Osteoblast (primary cell): ENCODE results near the gene ADAM12. TPM values are rescaled to one million over a fixed set of nuclear protein-coding genes. Genes with fewer than 3 reads are reported as not detected.

Experiments
- DNase-seq: peaks from one replicate; pipeline ENCODE4 v3.0.0; 2011; ENCODE audit warnings: low spot score, mixed read lengths; ENCODE audit not compliant: insufficient read length; ENCODE audit errors: missing footprints
- H2AFZ ChIP-seq: 2 replicates; pipeline ENCODE4 v1.6.0; 2011; ENCODE audit warnings: mild to moderate bottlenecking, low read length
- H3K27ac ChIP-seq: 2 replicates; pipeline ENCODE4 v1.5.1; 2011; ENCODE audit warnings: mild to moderate bottlenecking, low read depth, low read length, moderate library complexity
- H3K27me3 ChIP-seq: 2 replicates; pipeline ENCODE4 v1.6.0; 2012; ENCODE audit warnings: mild to moderate bottlenecking, control low read depth, inconsistent platforms, low read length, moderate library complexity; ENCODE audit not compliant: insufficient read depth
- H3K36me3 ChIP-seq: 2 replicates; pipeline ENCODE4 v1.5.1; 2011; ENCODE audit warnings: mild to moderate bottlenecking, low read length, control low read depth, moderate library complexity; ENCODE audit not compliant: insufficient read depth
- H3K4me1 ChIP-seq: 2 replicates; pipeline ENCODE4 v1.5.1; 2011; ENCODE audit warnings: mild to moderate bottlenecking, low read length, control low read depth, moderate library complexity; ENCODE audit not compliant: insufficient read depth
- H3K4me2 ChIP-seq: 2 replicates; pipeline ENCODE4 v1.6.0; 2011; ENCODE audit warnings: mild to moderate bottlenecking, low read length; ENCODE audit not compliant: insufficient read depth
- H3K4me3 ChIP-seq: fragments of 200-600 bp; sonication (generic); 3 replicates; pipeline ENCODE4 v1.5.1; 2012; ENCODE audit warnings: mild to moderate bottlenecking, low read length, inconsistent platforms; ENCODE audit not compliant: insufficient read depth
- H3K79me2 ChIP-seq: 2 replicates; pipeline ENCODE4 v1.6.0; 2012; ENCODE audit warnings: mild to moderate bottlenecking, low read length, control low read depth, inconsistent platforms; ENCODE audit not compliant: insufficient read depth
- H3K9me3 ChIP-seq: 2 replicates; pipeline ENCODE4 v1.5.1; 2011; ENCODE audit warnings: low read depth, low read length, control low read depth
- H4K20me1 ChIP-seq: 2 replicates; pipeline ENCODE4 v1.6.0; 2012; ENCODE audit warnings: mild to moderate bottlenecking, low read length, control low read depth; ENCODE audit not compliant: insufficient read depth
- total RNA-seq: library from RNA; depleted of rRNA; stranded (reverse); fragments of >200 nt; gene quantifications from 2 replicates; pipeline ENCODE4 v1.2.3, GENCODE V29; 2012
- TF ChIP-seq, protein P1 (sequence below): IDR thresholded peaks from 2 replicates; pipeline ENCODE4 v1.5.1; 2011; ENCODE audit warnings: mild to moderate bottlenecking, low read depth, low read length, moderate library complexity; ENCODE audit errors: extremely low read depth

The ADAM12 gene
- total RNA-seq, 1 donor, result 345 TPM

DNA sequence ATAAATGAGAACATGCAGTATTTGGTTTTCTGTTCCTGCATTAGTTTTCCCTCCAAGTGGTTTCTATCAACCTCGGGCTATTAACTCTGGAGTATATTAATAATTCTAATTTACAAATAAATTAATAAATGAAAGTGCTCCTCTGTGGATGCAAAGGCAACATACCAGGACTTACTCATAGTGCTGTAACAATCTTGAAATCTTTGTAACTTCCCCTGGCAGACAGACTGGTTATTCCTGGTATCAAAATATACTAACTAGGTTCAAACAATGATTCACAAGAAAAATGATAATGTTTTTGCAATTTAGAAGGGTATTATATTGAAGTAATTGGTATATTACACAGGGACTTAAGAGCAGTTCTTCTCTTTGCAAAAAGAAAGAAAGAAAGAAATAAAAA lies 314.7 kb downstream of the ADAM12 start:
- H3K36me3 ChIP-seq, result peaks cover 63% of the 10 kb centered on the region
- peaks cover 16% of the 10 kb centered on the region for H3K4me1 ChIP-seq
- peaks cover 2% of the 10 kb centered on the region for H3K79me2 ChIP-seq
- no peak overlapping the region for H3K4me3 ChIP-seq
- no peaks in the 10 kb centered on the region for H3K9me3 ChIP-seq
- DNase-seq, result no peak
- TF ChIP-seq, protein P1, sequence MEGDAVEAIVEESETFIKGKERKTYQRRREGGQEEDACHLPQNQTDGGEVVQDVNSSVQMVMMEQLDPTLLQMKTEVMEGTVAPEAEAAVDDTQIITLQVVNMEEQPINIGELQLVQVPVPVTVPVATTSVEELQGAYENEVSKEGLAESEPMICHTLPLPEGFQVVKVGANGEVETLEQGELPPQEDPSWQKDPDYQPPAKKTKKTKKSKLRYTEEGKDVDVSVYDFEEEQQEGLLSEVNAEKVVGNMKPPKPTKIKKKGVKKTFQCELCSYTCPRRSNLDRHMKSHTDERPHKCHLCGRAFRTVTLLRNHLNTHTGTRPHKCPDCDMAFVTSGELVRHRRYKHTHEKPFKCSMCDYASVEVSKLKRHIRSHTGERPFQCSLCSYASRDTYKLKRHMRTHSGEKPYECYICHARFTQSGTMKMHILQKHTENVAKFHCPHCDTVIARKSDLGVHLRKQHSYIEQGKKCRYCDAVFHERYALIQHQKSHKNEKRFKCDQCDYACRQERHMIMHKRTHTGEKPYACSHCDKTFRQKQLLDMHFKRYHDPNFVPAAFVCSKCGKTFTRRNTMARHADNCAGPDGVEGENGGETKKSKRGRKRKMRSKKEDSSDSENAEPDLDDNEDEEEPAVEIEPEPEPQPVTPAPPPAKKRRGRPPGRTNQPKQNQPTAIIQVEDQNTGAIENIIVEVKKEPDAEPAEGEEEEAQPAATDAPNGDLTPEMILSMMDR, result no peak
- H3K27me3 ChIP-seq, result no peaks in the 10 kb centered on the region
- no peak overlapping the region for H2AFZ ChIP-seq
- H3K27ac ChIP-seq, result peak overlapping the region; percentile 50
- no peak overlapping the region for H3K4me2 ChIP-seq
- no peaks in the 10 kb centered on the region for H4K20me1 ChIP-seq

DNA sequence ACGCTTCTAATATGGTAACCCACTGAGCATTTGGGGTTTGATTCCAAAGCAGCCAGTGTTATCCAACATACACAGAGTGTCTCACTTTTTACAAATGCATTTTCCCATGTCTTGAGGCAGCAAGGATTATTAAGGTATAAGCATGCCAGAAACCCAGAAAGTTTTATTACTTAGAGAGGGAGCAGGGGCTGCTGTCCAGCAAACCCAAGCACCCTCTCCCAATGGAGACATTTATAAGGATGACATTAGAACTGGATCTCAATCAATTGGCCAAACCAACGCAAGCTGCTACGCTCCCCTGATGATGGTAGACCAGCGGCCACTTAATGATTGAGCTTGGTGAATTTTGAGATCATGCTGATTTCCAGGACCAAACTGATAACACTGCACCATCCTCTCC lies 315.7 kb downstream of the ADAM12 start:
- Histone ChIP-seq H3K9me3 (no peaks in the 10 kb centered on the region), H4K20me1 (no peaks in the 10 kb centered on the region), H3K4me3 (no peak overlapping the region), H2AFZ (no peak overlapping the region), H3K4me2 (no peak overlapping the region), H3K27me3 (no peaks in the 10 kb centered on the region), H3K27ac (no peak overlapping the region), H3K4me1 (peaks cover 16% of the 10 kb centered on the region), H3K36me3 (peaks cover 60% of the 10 kb centered on the region), H3K79me2 (no peaks in the 10 kb centered on the region)
- TF ChIP-seq, protein P1, result no peak
- no peak for DNase-seq

DNA sequence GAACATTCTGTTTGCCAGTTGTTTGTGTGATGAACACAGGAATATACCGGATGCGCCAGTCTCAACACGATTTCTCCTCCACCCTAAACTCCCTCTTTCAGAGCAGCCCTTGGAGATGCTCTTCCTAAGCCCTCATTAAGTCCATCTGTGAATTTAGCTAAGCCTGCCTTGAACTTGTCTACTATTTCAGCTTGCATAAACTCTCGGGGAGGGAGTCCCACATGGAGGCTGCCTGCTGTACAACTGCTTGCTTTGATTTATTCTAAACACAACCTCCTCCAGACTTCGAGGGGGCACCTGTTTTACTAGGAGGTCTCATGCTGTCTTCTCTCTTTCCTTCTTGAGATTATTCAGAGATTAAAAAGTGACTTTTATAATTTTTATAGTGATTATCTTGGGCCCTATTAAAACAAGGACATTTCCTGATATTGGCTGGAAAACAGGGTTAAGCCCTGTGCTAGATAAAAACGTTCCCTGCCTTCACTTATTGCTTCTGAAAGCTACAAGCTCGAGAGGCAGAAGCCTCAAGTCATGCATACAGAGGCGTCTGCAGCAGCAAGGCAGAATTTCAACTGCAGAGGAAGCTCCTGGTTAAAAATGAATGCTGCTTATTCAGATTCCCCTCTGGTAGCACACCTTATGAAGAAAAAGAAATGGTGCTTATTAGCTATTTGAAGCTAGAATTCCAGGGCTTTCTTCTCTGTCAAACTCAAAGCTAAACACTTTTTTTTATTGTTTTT lies 317.6 kb downstream of the ADAM12 start:
- H4K20me1 ChIP-seq, result no peaks in the 10 kb centered on the region
- H2AFZ ChIP-seq, result no peak overlapping the region
- no peaks in the 10 kb centered on the region for H3K9me3 ChIP-seq
- peaks cover 66% of the 10 kb centered on the region for H3K36me3 ChIP-seq
- no peak overlapping the region for H3K4me3 ChIP-seq
- H3K4me2 ChIP-seq, result no peak overlapping the region
- no peak overlapping the region for H3K27ac ChIP-seq
- H3K27me3 ChIP-seq, result no peaks in the 10 kb centered on the region
- DNase-seq, result no peak
- TF ChIP-seq, protein P1, result no peak
- peaks cover 25% of the 10 kb centered on the region for H3K4me1 ChIP-seq
- H3K79me2 ChIP-seq, result no peaks in the 10 kb centered on the region

DNA sequence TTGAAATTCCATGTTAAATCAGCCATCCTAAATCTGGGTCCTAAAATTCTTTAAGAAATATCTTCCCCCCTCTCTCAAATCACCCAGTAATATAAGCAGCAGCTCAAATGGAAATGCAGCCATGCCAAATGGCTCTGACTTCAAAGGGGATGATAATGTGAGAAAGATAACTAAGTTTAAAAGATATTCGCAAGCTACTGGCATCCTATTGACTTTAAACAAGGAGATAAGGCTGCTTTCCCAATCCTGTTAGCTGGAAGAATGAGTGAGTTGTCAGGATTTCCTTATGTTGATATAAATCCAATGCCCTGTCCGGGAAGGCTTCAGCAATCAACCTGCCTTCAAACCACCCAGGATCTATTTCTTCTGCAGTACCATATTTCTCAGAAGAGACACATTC lies 320.0 kb downstream of the ADAM12 start:
- no peaks in the 10 kb centered on the region for H4K20me1 ChIP-seq
- no peak overlapping the region for H3K27ac ChIP-seq
- H3K36me3 ChIP-seq, result peaks cover 70% of the 10 kb centered on the region
- H3K4me1 ChIP-seq, result peaks cover 27% of the 10 kb centered on the region
- H2AFZ ChIP-seq, result no peak overlapping the region
- TF ChIP-seq, protein P1, result no peak
- H3K4me2 ChIP-seq, result no peak overlapping the region
- no peak for DNase-seq
- H3K79me2 ChIP-seq, result no peaks in the 10 kb centered on the region
- no peak overlapping the region for H3K4me3 ChIP-seq
- no peaks in the 10 kb centered on the region for H3K27me3 ChIP-seq
- no peaks in the 10 kb centered on the region for H3K9me3 ChIP-seq
